ENCODE data around the gene ARID4B. TPM values are rescaled to one million over a fixed set of nuclear protein-coding genes. Genes with fewer than 3 reads are reported as not detected.
A peak's percentile ranks its signal among the peaks of the same experiment; 100 is the strongest.

Gene ARID4B
- total RNA-seq, 1 donor from 2014 or later, result 23.0 TPM

GRCh38 chr1:235330918-235331285 is 2.9 kb upstream of the ARID4B start:
- Histone ChIP-seq H3K36me3 (ENCODE audit: control insufficient read depth in 3 of 3, insufficient read depth in 3 of 3, low read length in 3 of 3) (peaks cover 0 to 7% (median 2%) of the 10 kb centered on the region in 3 donors), H3K27me3 (ENCODE audit: control insufficient read depth in 3 of 3, insufficient read depth in 3 of 3, low read length in 3 of 3) (no peaks in the 10 kb centered on the region), H3K9me3 (ENCODE audit: control insufficient read depth in 3 of 3, low read length in 3 of 3) (no peaks in the 10 kb centered on the region), H3K27ac (ENCODE audit: low read depth, low read length) (no peak overlapping the region), H3K4me3 (ENCODE audit: low read length in 3 of 3) (no peak overlapping the region), H3K9ac (ENCODE audit: low read depth in 1 of 3, low read length in 3 of 3) (no peak overlapping the region), H3K4me1 (ENCODE audit: control insufficient read depth in 3 of 3, insufficient read depth in 3 of 3, low read length in 3 of 3) (peaks cover 17 to 28% (median 22%) of the 10 kb centered on the region in 3 donors)

DNA sequence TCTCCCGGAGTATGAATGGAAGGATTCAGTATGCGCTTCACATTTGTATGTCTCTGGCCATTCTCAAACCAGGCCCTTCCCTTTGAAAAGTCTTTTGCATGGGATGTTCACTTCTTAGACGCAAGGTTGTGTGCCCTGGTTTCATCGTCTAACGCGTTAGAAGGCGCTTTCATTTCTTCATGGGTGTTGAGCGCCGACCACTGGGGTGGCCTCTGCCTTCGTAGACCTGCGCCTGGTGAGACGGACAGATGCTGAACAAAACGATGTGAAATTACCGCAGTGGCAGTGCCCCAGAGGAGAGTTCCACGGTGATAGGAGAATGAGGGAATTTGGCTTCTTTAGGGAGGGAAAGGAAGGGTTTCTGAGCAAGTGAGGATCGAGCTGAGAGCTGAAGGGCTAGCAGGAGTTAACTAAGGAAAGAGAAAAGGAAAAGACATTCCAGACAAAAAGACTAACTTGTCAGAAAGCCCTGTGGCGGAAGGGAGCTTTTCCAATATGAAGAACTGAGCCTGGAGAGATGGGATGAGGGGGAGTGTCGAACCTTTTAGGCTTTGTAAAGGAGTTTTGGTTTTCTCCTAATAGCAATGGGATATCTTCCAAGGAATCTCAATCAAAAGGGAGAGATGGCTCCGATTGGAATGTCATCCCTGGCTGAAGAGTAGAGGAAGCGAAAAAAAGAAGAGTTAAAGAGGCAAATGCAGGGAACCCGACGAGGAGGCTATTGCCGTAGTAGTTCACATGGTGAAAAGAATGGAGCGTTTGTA is 1.3 kb upstream of the ARID4B start:
- Histone ChIP-seq H3K36me3 (ENCODE audit: control insufficient read depth in 3 of 3, insufficient read depth in 3 of 3, low read length in 3 of 3) (no peaks in the 10 kb centered on the region), H3K4me1 (ENCODE audit: control insufficient read depth in 3 of 3, insufficient read depth in 3 of 3, low read length in 3 of 3) (peaks cover 17 to 40% (median 34%) of the 10 kb centered on the region in 3 donors)

GRCh38 chr1:235328271-235329138 is 526 bp upstream of the ARID4B start, which contains the start of gene GGPS1:
TSS of gene GGPS1 (plus strand) at chr1:235328570. CDS start at chr1:235335265, 6,695 bp downstream.
- H3K9me3 ChIP-seq (ENCODE audit: control insufficient read depth in 3 of 3, low read length in 3 of 3), result no peaks in the 10 kb centered on the region
- H3K36me3 ChIP-seq (ENCODE audit: control insufficient read depth in 3 of 3, insufficient read depth in 3 of 3, low read length in 3 of 3), result no peaks in the 10 kb centered on the region
- peak within 1 kb of the TSS; percentile 90 to 93 (median 90) for H3K4me3 ChIP-seq (ENCODE audit: low read length in 3 of 3)
- H3K4me1 ChIP-seq (ENCODE audit: control insufficient read depth in 3 of 3, insufficient read depth in 3 of 3, low read length in 3 of 3), result peaks cover 17 to 44% (median 34%) of the 10 kb centered on the region in 3 donors
- H3K9ac ChIP-seq (ENCODE audit: low read depth in 1 of 3, low read length in 3 of 3), result peak within 1 kb of the TSS; percentile 89 to 97 (median 91)
- no peaks in the 10 kb centered on the region for H3K27me3 ChIP-seq (ENCODE audit: control insufficient read depth in 3 of 3, insufficient read depth in 3 of 3, low read length in 3 of 3)
- H3K27ac ChIP-seq (ENCODE audit: low read depth, low read length), result peak within 1 kb of the TSS; percentile 96

More for the DNA sequence above, 1.3 kb upstream of the ARID4B start:
- Histone ChIP-seq H3K4me3 (ENCODE audit: low read length in 3 of 3) (peak overlapping the region; percentile 87 to 93 (median 90)), H3K9ac (ENCODE audit: low read depth in 1 of 3, low read length in 3 of 3) (peak overlapping the region; percentile 88 to 94 (median 91)), H3K27me3 (ENCODE audit: control insufficient read depth in 3 of 3, insufficient read depth in 3 of 3, low read length in 3 of 3) (no peaks in the 10 kb centered on the region), H3K9me3 (ENCODE audit: control insufficient read depth in 3 of 3, low read length in 3 of 3) (no peaks in the 10 kb centered on the region), H3K27ac (ENCODE audit: low read depth, low read length) (peak overlapping the region; percentile 92)

GRCh38 chr1:235326719-235327558 is 1.0 kb downstream of the ARID4B start:
- H3K4me1 ChIP-seq (ENCODE audit: control insufficient read depth in 3 of 3, insufficient read depth in 3 of 3, low read length in 3 of 3), result peaks cover 17 to 45% (median 31%) of the 10 kb centered on the region in 3 donors
- H3K4me3 ChIP-seq (ENCODE audit: low read length in 3 of 3), result peak overlapping the region; percentile 88 to 92 (median 90)
- H3K27me3 ChIP-seq (ENCODE audit: control insufficient read depth in 3 of 3, insufficient read depth in 3 of 3, low read length in 3 of 3), result no peaks in the 10 kb centered on the region
- H3K36me3 ChIP-seq (ENCODE audit: control insufficient read depth in 3 of 3, insufficient read depth in 3 of 3, low read length in 3 of 3), result peaks cover 0 to 2% (median 0%) of the 10 kb centered on the region in 3 donors
- H3K9ac ChIP-seq (ENCODE audit: low read depth in 1 of 3, low read length in 3 of 3), result peak overlapping the region; percentile 86 to 97 (median 89)
- no peaks in the 10 kb centered on the region for H3K9me3 ChIP-seq (ENCODE audit: control insufficient read depth in 3 of 3, low read length in 3 of 3)
- peak overlapping the region; percentile 96 for H3K27ac ChIP-seq (ENCODE audit: low read depth, low read length)

DNA sequence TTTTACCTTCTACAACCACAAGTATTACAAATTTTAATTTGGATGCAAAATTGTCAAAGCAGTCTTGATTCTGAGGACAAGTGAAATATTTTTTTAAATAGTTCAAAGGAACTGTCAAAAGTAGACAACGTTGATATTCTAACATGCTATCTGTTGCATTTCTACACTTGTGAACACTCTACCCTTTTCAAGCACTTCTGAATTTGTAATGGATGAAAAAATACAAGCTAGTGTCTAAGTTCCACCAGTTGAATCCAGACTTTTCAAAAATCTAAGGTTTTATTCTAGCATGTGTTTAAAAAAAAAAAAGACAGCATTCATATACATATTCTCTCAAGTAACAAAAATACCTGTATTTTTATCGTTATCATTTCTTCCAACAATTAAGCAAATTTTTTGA is 2.1 kb downstream of the ARID4B start:
- Histone ChIP-seq H3K4me1 (ENCODE audit: control insufficient read depth in 3 of 3, insufficient read depth in 3 of 3, low read length in 3 of 3) (peaks cover 15 to 40% (median 29%) of the 10 kb centered on the region in 3 donors), H3K36me3 (ENCODE audit: control insufficient read depth in 3 of 3, insufficient read depth in 3 of 3, low read length in 3 of 3) (peaks cover 0 to 2% (median 0%) of the 10 kb centered on the region in 3 donors), H3K9ac (ENCODE audit: low read depth in 1 of 3, low read length in 3 of 3) (peak overlapping the region in 2 of 3 donors; percentile 4 to 97), H3K4me3 (ENCODE audit: low read length in 3 of 3) (peak overlapping the region in 1 of 3 donors; percentile 90), H3K9me3 (ENCODE audit: control insufficient read depth in 3 of 3, low read length in 3 of 3) (no peaks in the 10 kb centered on the region), H3K27me3 (ENCODE audit: control insufficient read depth in 3 of 3, insufficient read depth in 3 of 3, low read length in 3 of 3) (no peaks in the 10 kb centered on the region), H3K27ac (ENCODE audit: low read depth, low read length) (no peak overlapping the region)

DNA sequence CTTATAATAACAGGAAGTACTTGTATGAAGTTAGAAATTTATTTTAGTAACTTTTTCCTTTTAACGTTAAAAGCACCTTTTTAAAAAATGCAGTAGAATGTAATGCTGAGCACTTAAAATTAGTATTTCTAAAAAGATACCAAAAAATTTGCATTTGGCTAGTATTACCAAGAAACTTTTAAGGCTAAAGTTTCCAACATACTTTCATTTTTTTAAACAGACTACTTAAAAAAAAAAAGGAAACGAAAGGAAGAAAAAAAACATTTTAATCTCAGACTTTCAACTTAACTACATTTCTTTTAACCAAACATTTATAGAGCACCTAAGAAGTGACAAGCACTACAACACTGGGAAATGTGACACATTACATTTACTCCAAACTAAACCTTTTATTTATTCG is 2.8 kb downstream of the ARID4B start:
- Histone ChIP-seq H3K9me3 (ENCODE audit: control insufficient read depth in 3 of 3, low read length in 3 of 3) (no peaks in the 10 kb centered on the region), H3K27ac (ENCODE audit: low read depth, low read length) (no peak overlapping the region), H3K4me3 (ENCODE audit: low read length in 3 of 3) (no peak overlapping the region), H3K4me1 (ENCODE audit: control insufficient read depth in 3 of 3, insufficient read depth in 3 of 3, low read length in 3 of 3) (peaks cover 16 to 40% (median 30%) of the 10 kb centered on the region in 3 donors), H3K36me3 (ENCODE audit: control insufficient read depth in 3 of 3, insufficient read depth in 3 of 3, low read length in 3 of 3) (peaks cover 0 to 2% (median 0%) of the 10 kb centered on the region in 3 donors), H3K9ac (ENCODE audit: low read depth in 1 of 3, low read length in 3 of 3) (peak overlapping the region in 2 of 3 donors; percentile 12 to 33), H3K27me3 (ENCODE audit: control insufficient read depth in 3 of 3, insufficient read depth in 3 of 3, low read length in 3 of 3) (no peaks in the 10 kb centered on the region)

DNA sequence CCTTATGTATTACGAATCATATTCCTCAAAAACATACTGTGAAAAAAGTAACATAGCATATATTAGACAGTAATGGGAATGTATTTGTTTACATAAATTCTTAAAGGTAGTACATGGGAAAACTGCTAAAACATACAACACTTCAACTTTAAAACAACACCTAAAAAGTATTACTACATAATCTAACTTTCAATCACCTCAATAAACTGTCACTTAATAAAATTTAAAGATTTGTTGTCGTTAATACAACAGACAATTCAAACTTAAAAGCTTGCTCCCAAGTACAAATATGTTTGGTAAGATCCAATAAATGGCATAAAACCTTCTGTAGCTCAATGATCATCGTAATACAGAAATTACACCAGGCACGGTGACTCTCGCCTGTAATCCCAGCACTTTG is 3.7 kb downstream of the ARID4B start:
- no peaks in the 10 kb centered on the region for H3K27me3 ChIP-seq (ENCODE audit: control insufficient read depth in 3 of 3, insufficient read depth in 3 of 3, low read length in 3 of 3)
- peaks cover 0 to 2% (median 0%) of the 10 kb centered on the region in 3 donors for H3K36me3 ChIP-seq (ENCODE audit: control insufficient read depth in 3 of 3, insufficient read depth in 3 of 3, low read length in 3 of 3)
- H3K9me3 ChIP-seq (ENCODE audit: control insufficient read depth in 3 of 3, low read length in 3 of 3), result no peaks in the 10 kb centered on the region
- no peak overlapping the region for H3K9ac ChIP-seq (ENCODE audit: low read depth in 1 of 3, low read length in 3 of 3)
- peaks cover 11 to 36% (median 23%) of the 10 kb centered on the region in 3 donors for H3K4me1 ChIP-seq (ENCODE audit: control insufficient read depth in 3 of 3, insufficient read depth in 3 of 3, low read length in 3 of 3)
- no peak overlapping the region for H3K27ac ChIP-seq (ENCODE audit: low read depth, low read length)
- H3K4me3 ChIP-seq (ENCODE audit: low read length in 3 of 3), result no peak overlapping the region

GRCh38 chr1:235320521-235321179 is 7.3 kb downstream of the ARID4B start:
- Histone ChIP-seq H3K27me3 (ENCODE audit: control insufficient read depth in 3 of 3, insufficient read depth in 3 of 3, low read length in 3 of 3) (no peaks in the 10 kb centered on the region), H3K4me3 (ENCODE audit: low read length in 3 of 3) (no peak overlapping the region), H3K4me1 (ENCODE audit: control insufficient read depth in 3 of 3, insufficient read depth in 3 of 3, low read length in 3 of 3) (peaks cover 4 to 21% (median 16%) of the 10 kb centered on the region in 3 donors)

GRCh38 chr1:235319255-235319654 is 8.7 kb downstream of the ARID4B start:
- Histone ChIP-seq H3K36me3 (ENCODE audit: control insufficient read depth in 3 of 3, insufficient read depth in 3 of 3, low read length in 3 of 3) (peaks cover 0 to 2% (median 0%) of the 10 kb centered on the region in 3 donors), H3K4me1 (ENCODE audit: control insufficient read depth in 3 of 3, insufficient read depth in 3 of 3, low read length in 3 of 3) (peaks cover 4 to 13% (median 6%) of the 10 kb centered on the region in 3 donors)

More at GRCh38 chr1:235320521-235321179, 7.3 kb downstream of the ARID4B start:
- Histone ChIP-seq H3K27ac (ENCODE audit: low read depth, low read length) (no peak overlapping the region), H3K9ac (ENCODE audit: low read depth in 1 of 3, low read length in 3 of 3) (no peak overlapping the region), H3K36me3 (ENCODE audit: control insufficient read depth in 3 of 3, insufficient read depth in 3 of 3, low read length in 3 of 3) (peaks cover 0 to 2% (median 0%) of the 10 kb centered on the region in 3 donors), H3K9me3 (ENCODE audit: control insufficient read depth in 3 of 3, low read length in 3 of 3) (no peaks in the 10 kb centered on the region)

More at GRCh38 chr1:235319255-235319654, 8.7 kb downstream of the ARID4B start:
- Histone ChIP-seq H3K4me3 (ENCODE audit: low read length in 3 of 3) (no peak overlapping the region), H3K27ac (ENCODE audit: low read depth, low read length) (no peak overlapping the region), H3K27me3 (ENCODE audit: control insufficient read depth in 3 of 3, insufficient read depth in 3 of 3, low read length in 3 of 3) (no peaks in the 10 kb centered on the region), H3K9me3 (ENCODE audit: control insufficient read depth in 3 of 3, low read length in 3 of 3) (no peaks in the 10 kb centered on the region), H3K9ac (ENCODE audit: low read depth in 1 of 3, low read length in 3 of 3) (no peak overlapping the region)

Measured in skeletal muscle tissue (tissue), 4 donors.